Natural killer cell (primary cell): Measurements from ENCODE around the gene MRGPRG. TPM values are rescaled to one million over a fixed set of nuclear protein-coding genes. Genes with fewer than 3 reads are reported as not detected.
A peak's percentile ranks its signal among the peaks of the same experiment; 100 is the strongest.

ENCODE experiments used
- ATAC-seq, 3 donors: fragments of 150-1000 bp in 2 of 3; fragments of 200-7000 bp in 1 of 3; cut with Tn5 transposase; 1 replicate in 1 of 3; 2 replicates in 2 of 3; pipeline ENCODE4 v1.10.0; 2021; ENCODE audit warnings: mild to moderate bottlenecking in 2 of 3, moderate library complexity in 2 of 3
- DNase-seq, 2 donors: peaks; one replicate each; pipeline versions ENCODE4 v3.0.0 to v3.0.0-alpha.2; 2013 to 2021; ENCODE audit warnings: mixed read lengths in 1 of 2
- H3K27ac ChIP-seq: one replicate; pipeline ENCODE4 v1.5.1; 2013; ENCODE audit warnings: mild to moderate bottlenecking, low read length
- H3K27me3 ChIP-seq: one replicate; pipeline ENCODE4 v1.6.1; 2013; ENCODE audit warnings: low read length; ENCODE audit not compliant: control insufficient read depth, insufficient read depth
- H3K36me3 ChIP-seq: one replicate; pipeline ENCODE4 v1.6.1; 2013; ENCODE audit warnings: low read length; ENCODE audit not compliant: control insufficient read depth, insufficient read depth
- H3K4me1 ChIP-seq: one replicate; pipeline ENCODE4 v1.6.1; 2013; ENCODE audit warnings: low read length; ENCODE audit not compliant: control insufficient read depth, insufficient read depth
- H3K4me3 ChIP-seq: one replicate; pipeline ENCODE4 v1.5.1; 2013; ENCODE audit warnings: low read length
- H3K9me3 ChIP-seq: one replicate; pipeline ENCODE4 v1.6.1; 2013; ENCODE audit warnings: low read length; ENCODE audit not compliant: control insufficient read depth, insufficient read depth
- H3K27ac Mint-ChIP-seq, 2 donors: one replicate each; pipeline ENCODE4 v1.8.0; 2022; ENCODE audit warnings: mild to moderate bottlenecking in 2 of 2, mixed read lengths in 2 of 2, moderate library complexity in 1 of 2
- H3K27me3 Mint-ChIP-seq, 2 donors: one replicate each; pipeline ENCODE4 v1.8.0; 2022; ENCODE audit warnings: low read depth in 2 of 2, mixed read lengths in 2 of 2
- H3K36me3 Mint-ChIP-seq: one replicate; pipeline ENCODE4 v1.8.0; 2022; ENCODE audit warnings: mixed read lengths
- H3K4me1 Mint-ChIP-seq, 2 donors: one replicate each; pipeline ENCODE4 v1.8.0; 2022; ENCODE audit warnings: mixed read lengths in 2 of 2
- H3K4me3 Mint-ChIP-seq: one replicate; pipeline ENCODE4 v1.8.0; 2022; ENCODE audit warnings: mild to moderate bottlenecking, moderate library complexity, mixed read lengths
- H3K9me3 Mint-ChIP-seq, 2 donors: one replicate each; pipeline ENCODE4 v1.8.0; 2022; ENCODE audit warnings: mixed read lengths in 2 of 2
- WGBS: methylation state at CpG from one replicate; pipeline ENCODE4 v1.1.7; 2013; ENCODE audit warnings: missing lambda C conversion rate; ENCODE audit not compliant: insufficient coverage; 5-methylcytosine and 5-hydroxymethylcytosine counted together
- intact Hi-C: fragments of 100-400 bp; cut with micrococcal nuclease; formaldehyde crosslinking; loops from one replicate; pipeline ENCODE4 v1.14.2; 2022
- total RNA-seq, 4 donors: library from RNA; stranded (reverse); fragments of 120-200 nt in 1 of 4; gene quantifications; one replicate each; pipeline versions ENCODE4 v1.2.3 to v1.2.4, GENCODE V29; 2013 to 2022
- TF ChIP-seq, protein P1 (sequence below): fragments of 200-600 bp; IDR thresholded peaks from one replicate; pipeline ENCODE4 v1.8.0; 2022; ENCODE audit warnings: antibody characterized with exemption

The MRGPRG gene
- total RNA-seq, 3 donors from 2014 or later (not counting 1 experiment from before 2014, with no cell fraction given) = not detected

DNA sequence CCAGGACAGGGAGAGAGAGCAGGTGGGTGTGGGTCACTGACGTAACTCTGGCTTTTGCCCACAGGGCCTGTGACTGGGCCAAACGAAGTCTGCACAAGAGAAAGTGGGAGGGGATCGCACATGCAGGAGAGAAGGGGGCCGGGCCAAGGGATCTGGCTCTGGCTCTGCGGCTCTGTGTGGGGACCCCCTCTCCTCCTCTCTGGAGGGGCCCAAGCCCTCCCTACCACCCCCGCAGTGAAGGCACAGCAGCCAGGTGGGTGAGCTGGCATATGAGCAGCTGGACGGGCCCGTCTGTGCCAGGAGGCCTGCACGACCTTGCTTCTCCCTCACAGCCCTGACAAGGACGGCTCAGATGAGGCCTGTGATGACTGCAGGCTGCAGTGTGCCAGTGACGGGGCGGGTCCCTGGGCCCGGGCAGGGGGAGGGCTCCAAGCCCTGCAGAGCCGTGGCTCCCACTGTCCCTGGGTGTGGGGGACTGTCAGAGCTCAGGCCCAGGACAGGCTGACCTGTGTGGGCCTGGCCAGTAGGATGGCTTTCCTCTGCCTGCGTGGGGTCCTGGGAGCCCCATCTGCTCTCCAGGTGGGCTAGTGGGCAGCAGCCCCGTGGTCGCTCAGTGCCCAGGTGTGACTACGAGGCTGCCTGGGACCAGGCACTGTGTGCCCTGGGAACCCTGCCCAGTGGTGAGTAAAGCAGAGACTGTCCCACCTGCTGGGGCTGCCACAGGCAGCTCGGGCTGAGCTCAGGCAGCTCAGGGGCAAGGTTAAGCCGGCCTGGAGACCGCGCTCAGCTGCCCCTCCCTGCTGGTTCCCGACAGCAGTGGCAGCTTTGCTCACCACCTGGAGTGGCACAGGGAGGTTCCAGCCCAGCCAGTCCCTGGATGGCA, 22.2 kb downstream of the MRGPRG start:
- intact Hi-C loops = no loop called here
- Histone ChIP-seq H3K27me3 (peaks cover 13% of the 10 kb centered on the region), H3K4me3 (no peak overlapping the region), H3K27ac (no peak overlapping the region), H3K9me3 (no peaks in the 10 kb centered on the region), H3K4me1 (peaks cover 6% of the 10 kb centered on the region), H3K36me3 (no peaks in the 10 kb centered on the region)
- H3K36me3 Mint-ChIP-seq = no peaks in the 10 kb centered on the region
- DNase-seq (no peak), ATAC-seq (no peak)
- H3K27me3 Mint-ChIP-seq = peaks cover 0 to 24% of the 10 kb centered on the region in 2 donors
- no peak overlapping the region for H3K4me3 Mint-ChIP-seq
- TF ChIP-seq, protein P1, sequence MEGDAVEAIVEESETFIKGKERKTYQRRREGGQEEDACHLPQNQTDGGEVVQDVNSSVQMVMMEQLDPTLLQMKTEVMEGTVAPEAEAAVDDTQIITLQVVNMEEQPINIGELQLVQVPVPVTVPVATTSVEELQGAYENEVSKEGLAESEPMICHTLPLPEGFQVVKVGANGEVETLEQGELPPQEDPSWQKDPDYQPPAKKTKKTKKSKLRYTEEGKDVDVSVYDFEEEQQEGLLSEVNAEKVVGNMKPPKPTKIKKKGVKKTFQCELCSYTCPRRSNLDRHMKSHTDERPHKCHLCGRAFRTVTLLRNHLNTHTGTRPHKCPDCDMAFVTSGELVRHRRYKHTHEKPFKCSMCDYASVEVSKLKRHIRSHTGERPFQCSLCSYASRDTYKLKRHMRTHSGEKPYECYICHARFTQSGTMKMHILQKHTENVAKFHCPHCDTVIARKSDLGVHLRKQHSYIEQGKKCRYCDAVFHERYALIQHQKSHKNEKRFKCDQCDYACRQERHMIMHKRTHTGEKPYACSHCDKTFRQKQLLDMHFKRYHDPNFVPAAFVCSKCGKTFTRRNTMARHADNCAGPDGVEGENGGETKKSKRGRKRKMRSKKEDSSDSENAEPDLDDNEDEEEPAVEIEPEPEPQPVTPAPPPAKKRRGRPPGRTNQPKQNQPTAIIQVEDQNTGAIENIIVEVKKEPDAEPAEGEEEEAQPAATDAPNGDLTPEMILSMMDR = no peak
- H3K4me1 Mint-ChIP-seq = no peaks in the 10 kb centered on the region
- H3K27ac Mint-ChIP-seq = no peak overlapping the region
- no peaks in the 10 kb centered on the region for H3K9me3 Mint-ChIP-seq
- WGBS = 92% methylated on average over 23 of the region's 23 CpGs

DNA sequence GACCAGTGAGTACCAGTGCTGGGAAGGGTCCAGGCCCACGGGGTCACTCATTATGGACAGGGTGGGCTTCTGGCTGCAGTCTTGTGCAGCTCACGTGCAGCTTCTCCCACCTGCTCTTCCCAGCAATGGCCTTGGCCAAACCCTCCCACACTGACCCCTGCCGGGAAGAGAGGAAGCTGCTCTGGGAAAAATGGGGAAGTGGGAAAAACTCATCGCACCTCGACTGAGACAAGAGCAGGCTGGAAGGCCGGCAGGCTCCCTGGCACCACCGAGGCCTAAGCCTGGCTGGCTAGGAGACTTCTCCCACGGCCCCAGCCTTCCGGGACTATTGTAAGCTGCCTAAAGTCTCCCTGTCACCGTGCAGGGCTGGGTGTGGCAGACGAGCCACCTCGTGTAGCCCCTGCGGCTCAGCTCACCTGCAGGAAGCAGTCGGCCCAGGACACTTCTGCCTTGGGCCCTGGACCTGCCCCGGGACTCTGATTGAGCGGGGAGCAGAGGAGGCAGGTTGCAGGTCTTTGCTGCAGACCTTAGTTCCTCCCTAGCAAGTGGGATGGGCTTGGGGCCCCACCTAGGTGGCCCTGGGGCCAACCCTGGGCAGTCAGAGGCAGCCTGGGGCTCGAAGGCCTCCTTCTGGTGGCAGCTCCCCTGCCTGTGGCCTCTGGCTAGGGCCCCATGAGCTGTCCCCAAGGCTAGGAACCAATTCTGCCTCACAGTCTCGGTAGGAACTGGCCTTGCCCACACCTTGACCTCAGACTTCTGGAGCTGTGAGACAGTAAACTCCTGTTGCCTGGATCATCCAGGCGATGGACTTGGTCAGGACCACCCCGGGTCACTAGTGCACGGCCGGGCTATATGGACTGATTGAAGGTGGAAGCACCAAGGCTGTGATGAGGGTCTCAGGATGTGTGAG, 23.1 kb downstream of the MRGPRG start:
- WGBS = 78% methylated on average over 21 of the region's 22 CpGs

DNA sequence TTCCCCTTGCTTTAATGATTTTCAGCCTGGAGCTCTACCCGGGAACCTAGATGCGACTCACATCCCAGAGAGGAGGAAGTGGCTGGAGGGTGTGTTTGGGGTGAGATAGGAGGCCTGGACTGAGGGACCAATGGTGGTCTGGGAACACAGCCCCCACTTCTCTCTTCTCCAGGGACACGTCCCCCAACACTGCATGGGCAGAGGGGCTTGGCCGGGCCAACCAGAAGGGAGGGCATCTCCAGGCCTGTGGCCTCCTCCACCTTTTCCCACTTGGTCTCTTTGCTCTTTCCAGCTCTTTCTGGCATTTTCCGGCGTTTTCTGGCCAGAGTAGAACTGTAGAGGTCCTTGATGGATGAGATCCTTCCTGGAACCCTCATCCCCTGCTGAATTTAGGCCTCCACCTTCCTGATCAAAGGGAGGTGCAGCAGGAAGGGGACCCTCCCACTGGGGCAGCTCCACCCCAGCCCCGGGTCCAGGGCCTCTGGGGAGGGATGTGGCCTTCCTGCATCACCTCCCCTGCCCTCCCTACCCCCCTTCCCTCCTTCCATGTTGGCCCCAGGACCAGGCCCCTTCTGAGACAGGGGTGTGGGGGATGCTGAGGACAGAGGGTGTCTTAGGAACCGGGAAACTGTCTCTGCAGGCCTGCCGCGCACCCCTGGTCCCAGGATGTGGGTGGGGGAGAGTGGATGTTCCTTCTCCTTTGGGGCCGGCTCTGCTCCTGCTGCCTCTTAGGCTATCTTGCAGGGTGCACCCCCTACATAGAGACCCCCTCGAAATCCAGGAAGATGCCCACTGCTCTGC, 24.4 kb downstream of the MRGPRG start:
- WGBS = 77% methylated on average over 8 of the region's 12 CpGs

More for the DNA sequence above, 23.1 kb downstream of the MRGPRG start:
- no peaks in the 10 kb centered on the region for H3K4me1 ChIP-seq
- Mint-ChIP-seq H3K4me1 (no peaks in the 10 kb centered on the region), H3K36me3 (no peaks in the 10 kb centered on the region), H3K9me3 (no peaks in the 10 kb centered on the region), H3K27me3 (peaks cover 0 to 18% of the 10 kb centered on the region in 2 donors), H3K27ac (no peak overlapping the region), H3K4me3 (no peak overlapping the region)
- H3K27ac ChIP-seq = no peak overlapping the region
- no peaks in the 10 kb centered on the region for H3K36me3 ChIP-seq
- ATAC-seq (no peak), DNase-seq (peak in 1 of 2 donors; percentile 10)
- H3K27me3 ChIP-seq = peaks cover 4% of the 10 kb centered on the region
- intact Hi-C loops = no loop called here
- H3K9me3 ChIP-seq = no peaks in the 10 kb centered on the region
- H3K4me3 ChIP-seq = no peak overlapping the region
- TF ChIP-seq, protein P1 = no peak

More for the DNA sequence above, 24.4 kb downstream of the MRGPRG start:
- Mint-ChIP-seq H3K36me3 (no peaks in the 10 kb centered on the region), H3K27ac (no peak overlapping the region), H3K4me3 (no peak overlapping the region), H3K9me3 (no peaks in the 10 kb centered on the region), H3K4me1 (no peaks in the 10 kb centered on the region), H3K27me3 (peaks cover 0 to 13% of the 10 kb centered on the region in 2 donors)
- intact Hi-C loops = no loop called here
- Histone ChIP-seq H3K4me1 (no peaks in the 10 kb centered on the region), H3K4me3 (no peak overlapping the region), H3K36me3 (no peaks in the 10 kb centered on the region), H3K9me3 (no peaks in the 10 kb centered on the region), H3K27ac (no peak overlapping the region), H3K27me3 (no peaks in the 10 kb centered on the region)
- no peak for ATAC-seq
- TF ChIP-seq, protein P1 = no peak
- no peak for DNase-seq
